SU-DHL-6 (cell line): ENCODE data around the gene ATR.

Experiments
- CTCF ChIP-seq: fragments of 200-600 bp; sonication (generic); IDR thresholded peaks from one replicate; pipeline ENCODE4 v1.5.1; 2017; ENCODE audit warnings: antibody characterized with exemption, mild to moderate bottlenecking, low read length, moderate library complexity; ENCODE audit not compliant: insufficient read depth, poor library complexity, severe bottlenecking
- EZH2phosphoT487 ChIP-seq: fragments of 200-600 bp; sonication (generic), shearing (Covaris generic); conservative IDR thresholded peaks from 2 replicates; pipeline ENCODE4 v1.6.1; 2018; ENCODE audit warnings: mild to moderate bottlenecking, antibody characterized with exemption, low read length, moderate library complexity, mixed read lengths

GRCh38 chr3:142445816-142446254 is 132.7 kb downstream of the ATR start:
- TF ChIP-seq CTCF (no peak), EZH2phosphoT487 (no peak)
